ENCODE measurements around the gene MST1R.

The MST1R gene

GRCh38 chr3:49901366-49902339, 2.0 kb downstream of the MST1R start:
- H3K4me3 ChIP-seq (ENCODE audit: low read depth, low read length) = no peak overlapping the region
- DNase-seq (ENCODE audit: low read depth) = no peak
- TF ChIP-seq CTCF (conservative IDR thresholded peaks at IDR 0.05; ENCODE audit: low read depth, low read length) = no peak

GRCh38 chr3:49900491-49901153, 3.1 kb downstream of the MST1R start:
- no peak overlapping the region for H3K4me3 ChIP-seq (ENCODE audit: low read depth, low read length)
- no peak for TF ChIP-seq CTCF (conservative IDR thresholded peaks at IDR 0.05; ENCODE audit: low read depth, low read length)
- DNase-seq (ENCODE audit: low read depth) = no peak

- TF ChIP-seq CTCF (conservative IDR thresholded peaks at IDR 0.05; ENCODE audit: low read depth, low read length) = peak; percentile 63
- DNase-seq (ENCODE audit: low read depth) = peak; percentile 43
- no peak overlapping the region for H3K4me3 ChIP-seq (ENCODE audit: low read depth, low read length)
Observed at GRCh38 chr3:49899815-49900214, 3.9 kb downstream of the MST1R start.

- no peak overlapping the region for H3K4me3 ChIP-seq (ENCODE audit: low read depth, low read length)
- TF ChIP-seq CTCF (conservative IDR thresholded peaks at IDR 0.05; ENCODE audit: low read depth, low read length) = no peak
- no peak for DNase-seq (ENCODE audit: low read depth)
Observed at GRCh38 chr3:49898991-49899390, 4.7 kb downstream of the MST1R start.

GRCh38 chr3:49896345-49896744, 7.3 kb downstream of the MST1R start:
- H3K4me3 ChIP-seq (ENCODE audit: low read depth, low read length) = no peak overlapping the region
- DNase-seq (ENCODE audit: low read depth) = no peak
- TF ChIP-seq CTCF (conservative IDR thresholded peaks at IDR 0.05; ENCODE audit: low read depth, low read length) = no peak

- no peak overlapping the region for H3K4me3 ChIP-seq (ENCODE audit: low read depth, low read length)
- DNase-seq (ENCODE audit: low read depth) = no peak
- no peak for TF ChIP-seq CTCF (conservative IDR thresholded peaks at IDR 0.05; ENCODE audit: low read depth, low read length)
Observed at GRCh38 chr3:49895791-49896190, 7.9 kb downstream of the MST1R start.
